Coronary artery (tissue), 2 donors: Measurements from ENCODE around the gene MORN1.
"Not testable (repeated sequence)": the region's sequence is repeated elsewhere in the genome, so short reads cannot be mapped to it uniquely, and the experiment has no call there.

Experiments
- DNase-seq: peaks from one replicate; pipeline ENCODE4 v3.0.0-alpha.2; 2017; ENCODE audit warnings: low spot score
- H3K27ac ChIP-seq, 2 donors: fragments of 200-600 bp; sonication (generic); one replicate each; pipeline ENCODE4 v1.5.1; 2016 to 2019
- H3K4me3 ChIP-seq: fragments of 200-600 bp; sonication (generic); 2 replicates; pipeline ENCODE4 v1.5.1; 2016; ENCODE audit warnings: mild to moderate bottlenecking, moderate library complexity
- CTCF ChIP-seq: fragments of 200-600 bp; sonication (generic); IDR thresholded peaks from one replicate; pipeline ENCODE4 v1.5.1; 2019; ENCODE audit warnings: antibody characterized with exemption

The MORN1 gene

DNA sequence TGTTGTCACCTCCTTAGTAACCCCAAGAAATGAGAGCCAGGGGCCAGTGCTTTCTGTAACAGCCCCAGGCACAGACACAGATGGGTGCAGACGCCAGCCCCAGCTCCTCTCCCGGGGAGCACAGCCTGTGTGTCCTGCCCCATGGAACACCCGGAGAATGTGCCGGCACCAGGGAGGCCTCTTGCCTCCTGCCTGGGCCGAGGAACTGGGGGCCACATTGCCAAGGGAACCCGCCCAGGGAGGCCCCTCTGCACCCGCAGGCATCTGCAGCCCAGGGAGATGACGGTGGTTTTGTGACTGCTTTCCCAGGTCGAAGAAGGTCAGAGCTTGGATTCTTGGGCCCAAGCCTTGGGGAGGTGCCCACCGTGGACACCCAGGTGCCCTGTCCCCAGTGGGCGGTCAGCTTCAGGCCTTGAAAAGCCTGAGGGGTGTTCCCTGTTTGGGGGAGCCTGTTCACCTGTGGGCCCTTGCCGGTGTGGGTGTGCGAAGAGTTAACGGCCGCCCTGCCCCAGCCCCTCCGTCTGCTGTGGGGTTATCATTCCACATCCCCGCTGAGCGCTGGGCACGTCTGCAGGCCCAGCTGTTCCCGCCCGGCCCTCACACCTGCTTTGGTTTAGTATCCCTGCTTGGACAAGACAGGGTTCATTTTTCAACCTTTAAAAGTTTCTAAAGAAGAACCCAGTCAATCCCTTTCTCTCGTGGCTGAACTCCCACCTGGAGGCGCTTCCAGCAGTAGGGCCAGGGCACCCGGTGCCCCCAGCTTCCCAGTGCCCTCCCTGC is 62.5 kb downstream of the MORN1 start:
- DNase-seq, result no peak
- Histone ChIP-seq H3K4me3 (no peak overlapping the region), H3K27ac (no peak overlapping the region)
- TF ChIP-seq CTCF, result no peak

GRCh38 chr1:2327841-2328240 is 63.5 kb downstream of the MORN1 start:
- Histone ChIP-seq H3K27ac (no peak overlapping the region), H3K4me3 (no peak overlapping the region)
- DNase-seq, result no peak
- TF ChIP-seq CTCF, result no peak

- H3K4me3 ChIP-seq, DNase-seq, H3K27ac ChIP-seq: not testable (repeated sequence)
Observed at GRCh38 chr1:2327162-2327561, 64.2 kb downstream of the MORN1 start.

DNA sequence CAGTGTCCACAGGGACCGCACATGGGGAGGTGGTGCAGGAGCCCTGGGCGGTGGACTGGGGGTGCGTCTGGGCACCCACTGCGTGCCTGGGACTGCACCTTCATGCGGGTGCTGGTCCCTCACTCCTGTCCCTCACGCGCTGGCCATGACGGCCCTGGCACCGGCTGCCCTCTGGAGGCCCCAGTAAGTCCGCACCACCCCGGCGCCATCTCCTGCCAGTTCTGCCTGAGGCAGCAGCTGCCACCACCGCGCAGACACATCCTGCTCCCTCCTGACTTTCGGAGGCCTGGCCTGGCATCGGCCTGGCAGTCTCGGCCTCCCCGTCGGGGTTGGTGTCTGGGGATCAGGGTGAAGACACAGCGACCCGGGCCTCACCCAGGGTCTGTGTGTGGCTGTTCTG is 64.8 kb downstream of the MORN1 start:
- TF ChIP-seq CTCF, result no peak
- Histone ChIP-seq H3K27ac (no peak overlapping the region), H3K4me3 (no peak overlapping the region)
- no peak for DNase-seq

GRCh38 chr1:2324553-2325366 is 66.6 kb downstream of the MORN1 start:
- H3K27ac ChIP-seq, result no peak overlapping the region
- TF ChIP-seq CTCF, result no peak
- DNase-seq, result no peak
- no peak overlapping the region for H3K4me3 ChIP-seq

- no peak for DNase-seq
- H3K27ac ChIP-seq, result peak overlapping the region; percentile 78 to 97
- TF ChIP-seq CTCF, result no peak
- H3K4me3 ChIP-seq, result no peak overlapping the region
Observed at GRCh38 chr1:2323451-2323974, 67.8 kb downstream of the MORN1 start.

GRCh38 chr1:2322581-2323211 is 68.7 kb downstream of the MORN1 start:
- peak overlapping the region; percentile 78 to 97 for H3K27ac ChIP-seq
- TF ChIP-seq CTCF, result no peak
- DNase-seq, result no peak
- peak overlapping the region; percentile 37 for H3K4me3 ChIP-seq
